ENCODE results near the gene GALNT16.
"Not testable (repeated sequence)": the region's sequence is repeated elsewhere in the genome, so short reads cannot be mapped to it uniquely, and the experiment has no call there.

GALNT16 gene

GRCh38 chr14:69259527-69260189 is at the start of gene GALNT16:
Gene GALNT16, plus strand, starts transcription at chr14:69260158. Its CDS starts 133 bp downstream, at chr14:69260291.
- DNase-seq (ENCODE audit: low spot score in 2 of 2) = peak in 1 of 2 experiments; percentile 68
- peak within 1 kb of the TSS; percentile 39 for H3K4me3 ChIP-seq
- no peaks in the 10 kb centered on the region for H3K9me3 ChIP-seq
- in situ Hi-C loops (cut with MboI; ENCODE audit: low sequenced_read_pairs) = loop anchor here (10.0 kb wide), 1 partner anchor 215 kb away; no protein-coding TSS in a partner anchor
- H3K4me1 ChIP-seq = no peaks in the 10 kb centered on the region
- no peaks in the 10 kb centered on the region for H3K36me3 ChIP-seq (replicated peaks)
- H3K27me3 ChIP-seq (ENCODE audit: low read depth) = peaks cover 44% of the 10 kb centered on the region

DNA sequence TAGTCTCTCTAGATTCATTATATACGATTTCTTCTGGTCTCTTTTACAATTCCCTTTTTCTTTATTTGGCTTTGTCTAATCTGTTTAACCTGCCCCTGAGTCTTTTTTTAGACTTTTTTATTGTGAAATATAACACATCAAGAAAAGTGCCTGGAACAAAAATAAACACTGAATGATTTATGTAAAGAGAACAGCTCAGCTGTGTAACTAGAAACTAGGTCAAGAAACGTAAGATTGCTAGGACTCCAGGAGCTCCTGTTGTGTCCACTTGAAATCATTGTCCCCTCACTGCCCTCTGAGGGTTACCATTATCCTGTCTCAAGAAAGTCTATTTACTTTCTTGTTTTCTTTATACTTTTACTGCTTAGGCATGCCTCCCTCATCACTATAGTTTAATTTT is 45.6 kb upstream of the GALNT16 start:
- Histone ChIP-seq H3K27me3 (ENCODE audit: low read depth) (no peaks in the 10 kb centered on the region), H3K9me3 (no peaks in the 10 kb centered on the region), H3K4me3 (no peak overlapping the region), H3K36me3 (replicated peaks) (0 out of 2 replicates have a peak, but pooled peaks cover 6% of the 10 kb centered on the region), H3K4me1 (no peaks in the 10 kb centered on the region)
- no peak for DNase-seq (ENCODE audit: low spot score in 2 of 2)
- in situ Hi-C loops (cut with MboI; ENCODE audit: low sequenced_read_pairs) = no loop called here

- H3K27me3 ChIP-seq (ENCODE audit: low read depth); H3K36me3 ChIP-seq (replicated peaks); H3K4me1 ChIP-seq; H3K4me3 ChIP-seq; DNase-seq (ENCODE audit: low spot score in 2 of 2); in situ Hi-C loops (cut with MboI; ENCODE audit: low sequenced_read_pairs); H3K9me3 ChIP-seq: not testable (repeated sequence)
Measured at GRCh38 chr14:69217663-69218062, 42.3 kb upstream of the GALNT16 start.

GRCh38 chr14:69224946-69225345 is 35.0 kb upstream of the GALNT16 start:
- in situ Hi-C loops (cut with MboI; ENCODE audit: low sequenced_read_pairs) = no loop called here

GRCh38 chr14:69226178-69226577 is 33.8 kb upstream of the GALNT16 start:
- no peak for DNase-seq (ENCODE audit: low spot score in 2 of 2)

More at GRCh38 chr14:69224946-69225345, 35.0 kb upstream of the GALNT16 start:
- no peak for DNase-seq (ENCODE audit: low spot score in 2 of 2)
- no peaks in the 10 kb centered on the region for H3K36me3 ChIP-seq (replicated peaks)
- peaks cover 17% of the 10 kb centered on the region for H3K4me1 ChIP-seq
- H3K27me3 ChIP-seq (ENCODE audit: low read depth) = no peaks in the 10 kb centered on the region
- no peaks in the 10 kb centered on the region for H3K9me3 ChIP-seq
- H3K4me3 ChIP-seq = no peak overlapping the region

DNA sequence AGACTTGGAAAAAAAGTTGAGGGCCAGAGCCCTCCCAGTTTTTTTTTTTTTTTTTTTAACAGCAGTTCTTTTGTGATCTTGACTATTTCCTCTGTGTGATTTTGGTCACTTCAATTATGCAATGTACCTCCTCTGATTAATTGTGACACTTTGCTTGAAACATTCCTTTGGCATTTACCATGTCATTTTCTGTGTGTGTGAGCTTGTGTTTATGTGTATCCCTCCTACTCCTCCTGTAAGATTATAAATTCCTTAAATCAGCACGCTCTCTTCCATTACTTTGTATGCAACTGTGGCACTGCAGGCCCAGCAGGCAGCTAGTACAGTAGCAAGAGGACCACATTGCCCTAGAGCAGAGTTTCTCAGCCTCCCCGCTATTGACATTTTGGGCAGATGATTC is 33.2 kb upstream of the GALNT16 start:
- H3K27me3 ChIP-seq (ENCODE audit: low read depth) = no peaks in the 10 kb centered on the region
- in situ Hi-C loops (cut with MboI; ENCODE audit: low sequenced_read_pairs) = no loop called here
- H3K4me1 ChIP-seq = peaks cover 17% of the 10 kb centered on the region
- no peaks in the 10 kb centered on the region for H3K9me3 ChIP-seq
- DNase-seq (ENCODE audit: low spot score in 2 of 2) = no peak
- no peak overlapping the region for H3K4me3 ChIP-seq
- no peaks in the 10 kb centered on the region for H3K36me3 ChIP-seq (replicated peaks)

More at GRCh38 chr14:69226178-69226577, 33.8 kb upstream of the GALNT16 start:
- Histone ChIP-seq H3K4me1 (peaks cover 17% of the 10 kb centered on the region), H3K9me3 (no peaks in the 10 kb centered on the region), H3K36me3 (replicated peaks) (no peaks in the 10 kb centered on the region), H3K27me3 (ENCODE audit: low read depth) (no peaks in the 10 kb centered on the region), H3K4me3 (no peak overlapping the region)
- in situ Hi-C loops (cut with MboI; ENCODE audit: low sequenced_read_pairs) = no loop called here

- Histone ChIP-seq H3K9me3 (no peaks in the 10 kb centered on the region), H3K36me3 (replicated peaks) (0 out of 2 replicates have a peak, but pooled peaks cover 3% of the 10 kb centered on the region), H3K4me1 (no peaks in the 10 kb centered on the region), H3K27me3 (ENCODE audit: low read depth) (no peaks in the 10 kb centered on the region), H3K4me3 (no peak overlapping the region)
- DNase-seq (ENCODE audit: low spot score in 2 of 2) = no peak
- in situ Hi-C loops (cut with MboI; ENCODE audit: low sequenced_read_pairs) = no loop called here
Measured at GRCh38 chr14:69231486-69231885, 28.5 kb upstream of the GALNT16 start.

- Histone ChIP-seq H3K27me3 (ENCODE audit: low read depth) (no peaks in the 10 kb centered on the region), H3K4me1 (no peaks in the 10 kb centered on the region), H3K36me3 (replicated peaks) (0 out of 2 replicates have a peak, but pooled peaks cover 3% of the 10 kb centered on the region), H3K4me3 (no peak overlapping the region), H3K9me3 (no peaks in the 10 kb centered on the region)
- no peak for DNase-seq (ENCODE audit: low spot score in 2 of 2)
- in situ Hi-C loops (cut with MboI; ENCODE audit: low sequenced_read_pairs) = no loop called here
Measured at GRCh38 chr14:69232388-69232787, 27.6 kb upstream of the GALNT16 start.

- Histone ChIP-seq H3K27me3 (ENCODE audit: low read depth) (no peaks in the 10 kb centered on the region), H3K4me3 (no peak overlapping the region), H3K4me1 (no peaks in the 10 kb centered on the region), H3K9me3 (no peaks in the 10 kb centered on the region), H3K36me3 (replicated peaks) (0 out of 2 replicates have a peak, but pooled peaks cover 5% of the 10 kb centered on the region)
- DNase-seq (ENCODE audit: low spot score in 2 of 2) = no peak
- in situ Hi-C loops (cut with MboI; ENCODE audit: low sequenced_read_pairs) = no loop called here
Measured at GRCh38 chr14:69234106-69234505, 25.9 kb upstream of the GALNT16 start.

- H3K4me3 ChIP-seq = no peak overlapping the region
- H3K9me3 ChIP-seq = no peaks in the 10 kb centered on the region
- in situ Hi-C loops (cut with MboI; ENCODE audit: low sequenced_read_pairs) = no loop called here
- H3K27me3 ChIP-seq (ENCODE audit: low read depth) = no peaks in the 10 kb centered on the region
- no peak for DNase-seq (ENCODE audit: low spot score in 2 of 2)
- H3K4me1 ChIP-seq = no peaks in the 10 kb centered on the region
- H3K36me3 ChIP-seq (replicated peaks) = 0 out of 2 replicates have a peak, but pooled peaks cover 5% of the 10 kb centered on the region
Measured at GRCh38 chr14:69235708-69236107, 24.2 kb upstream of the GALNT16 start.

DNA sequence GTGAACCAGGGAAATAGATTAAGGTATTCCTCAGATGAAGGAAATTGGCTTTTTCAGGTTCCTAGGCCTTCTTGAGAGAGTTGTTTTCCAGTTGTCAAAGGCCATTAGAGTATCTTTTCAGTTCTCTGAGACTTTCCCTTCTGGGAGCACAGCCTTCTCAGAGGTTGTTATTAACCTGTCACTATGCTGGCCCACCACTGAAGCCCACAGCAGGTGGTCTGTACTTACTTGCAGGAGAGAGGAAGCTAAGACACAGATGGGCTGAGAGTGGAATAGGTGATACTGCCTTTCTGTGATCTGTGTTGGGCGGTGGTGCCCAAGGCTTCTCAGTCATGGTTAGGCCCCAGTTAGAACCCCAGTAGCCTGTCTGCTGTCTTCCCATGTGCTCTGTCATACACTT is 22.8 kb upstream of the GALNT16 start:
- 0 out of 2 replicates have a peak, but pooled peaks cover 5% of the 10 kb centered on the region for H3K36me3 ChIP-seq (replicated peaks)
- H3K4me1 ChIP-seq = no peaks in the 10 kb centered on the region
- H3K27me3 ChIP-seq (ENCODE audit: low read depth) = no peaks in the 10 kb centered on the region
- H3K9me3 ChIP-seq = no peaks in the 10 kb centered on the region
- H3K4me3 ChIP-seq = no peak overlapping the region
- DNase-seq (ENCODE audit: low spot score in 2 of 2) = no peak
- in situ Hi-C loops (cut with MboI; ENCODE audit: low sequenced_read_pairs) = no loop called here

GRCh38 chr14:69237584-69237983 is 22.4 kb upstream of the GALNT16 start:
- Histone ChIP-seq H3K4me3 (no peak overlapping the region), H3K4me1 (no peaks in the 10 kb centered on the region), H3K27me3 (ENCODE audit: low read depth) (no peaks in the 10 kb centered on the region), H3K9me3 (no peaks in the 10 kb centered on the region), H3K36me3 (replicated peaks) (0 out of 2 replicates have a peak, but pooled peaks cover 5% of the 10 kb centered on the region)
- in situ Hi-C loops (cut with MboI; ENCODE audit: low sequenced_read_pairs) = no loop called here
- DNase-seq (ENCODE audit: low spot score in 2 of 2) = no peak

GRCh38 chr14:69238883-69239282 is 21.1 kb upstream of the GALNT16 start:
- H3K27me3 ChIP-seq (ENCODE audit: low read depth) = no peaks in the 10 kb centered on the region
- no peak overlapping the region for H3K4me3 ChIP-seq
- in situ Hi-C loops (cut with MboI; ENCODE audit: low sequenced_read_pairs) = no loop called here
- H3K9me3 ChIP-seq = no peaks in the 10 kb centered on the region
- no peak for DNase-seq (ENCODE audit: low spot score in 2 of 2)
- 0 out of 2 replicates have a peak, but pooled peaks cover 5% of the 10 kb centered on the region for H3K36me3 ChIP-seq (replicated peaks)
- H3K4me1 ChIP-seq = no peaks in the 10 kb centered on the region

DNA sequence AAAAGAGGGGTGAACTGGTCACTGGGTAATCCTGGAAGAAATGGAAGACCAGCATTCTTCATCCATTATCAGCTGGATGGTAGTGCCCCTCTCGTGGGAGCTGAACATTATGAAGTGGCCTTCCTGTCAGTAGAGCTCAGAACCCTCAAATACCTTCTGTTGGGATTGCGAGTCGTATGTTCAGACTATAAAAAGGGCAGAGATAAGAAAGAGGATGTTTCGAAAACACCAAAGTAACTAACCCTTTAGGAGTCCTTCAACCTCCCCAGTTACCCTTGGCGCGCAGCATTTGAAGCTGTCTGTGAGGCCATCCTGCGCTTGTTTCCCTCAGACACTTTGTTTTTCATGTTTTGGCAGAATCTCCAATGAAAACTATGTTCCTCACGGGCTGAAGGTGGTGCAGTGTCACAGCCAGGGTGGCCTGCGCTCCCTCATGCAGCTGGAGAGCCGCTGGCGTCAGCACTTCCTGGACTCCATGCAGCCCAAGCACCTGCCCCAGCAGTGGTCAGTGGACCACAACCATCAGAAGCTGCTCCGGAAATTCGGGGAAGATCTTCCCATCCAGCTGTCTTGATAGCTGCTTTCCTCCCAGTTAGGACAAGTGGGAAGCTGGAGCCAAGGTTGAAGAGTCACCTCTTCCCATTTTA is 19.3 kb upstream of the GALNT16 start:
- Histone ChIP-seq H3K9me3 (no peaks in the 10 kb centered on the region), H3K4me3 (no peak overlapping the region), H3K36me3 (replicated peaks) (0 out of 2 replicates have a peak, but pooled peaks cover 5% of the 10 kb centered on the region), H3K4me1 (no peaks in the 10 kb centered on the region), H3K27me3 (ENCODE audit: low read depth) (no peaks in the 10 kb centered on the region)
- no peak for DNase-seq (ENCODE audit: low spot score in 2 of 2)
- in situ Hi-C loops (cut with MboI; ENCODE audit: low sequenced_read_pairs) = no loop called here
